HG03103 (cell line): ENCODE data around the gene DNAH7.
"Not testable (repeated sequence)": the region's sequence is repeated elsewhere in the genome, so short reads cannot be mapped to it uniquely, and the experiment has no call there.

Experiments used
- ATAC-seq: cut with Tn5 transposase; IDR thresholded peaks from one replicate; pipeline ENCODE4 v1.9.1; 2021; ENCODE audit warnings: low read depth; ENCODE audit not compliant: unreplicated experiment

The DNAH7 gene

GRCh38 chr2:195734395-195734794 is 334.2 kb downstream of the DNAH7 start:
- no peak for ATAC-seq

- no peak for ATAC-seq
Observed at GRCh38 chr2:195733831-195734230, 334.8 kb downstream of the DNAH7 start.

GRCh38 chr2:195732574-195732973 is 336.1 kb downstream of the DNAH7 start:
- ATAC-seq: no peak

GRCh38 chr2:195730912-195731311 is 337.7 kb downstream of the DNAH7 start:
- ATAC-seq: no peak

- no peak for ATAC-seq
Observed at GRCh38 chr2:195727106-195727505, 341.5 kb downstream of the DNAH7 start.

GRCh38 chr2:195722075-195722474 is 346.6 kb downstream of the DNAH7 start:
- no peak for ATAC-seq

- ATAC-seq: no peak
Observed at GRCh38 chr2:195721042-195721441, 347.6 kb downstream of the DNAH7 start.

- no peak for ATAC-seq
Observed at GRCh38 chr2:195716466-195716865, 352.2 kb downstream of the DNAH7 start.

GRCh38 chr2:195711478-195711877 is 357.2 kb downstream of the DNAH7 start:
- ATAC-seq: no peak

GRCh38 chr2:195709901-195710806 is 358.5 kb downstream of the DNAH7 start:
- ATAC-seq: no peak

GRCh38 chr2:195706161-195706900 is 362.3 kb downstream of the DNAH7 start:
- no peak for ATAC-seq

GRCh38 chr2:195700480-195700879 is 368.2 kb downstream of the DNAH7 start:
- no peak for ATAC-seq

GRCh38 chr2:195697681-195698220 is 370.9 kb downstream of the DNAH7 start:
- ATAC-seq: no peak

GRCh38 chr2:195696012-195696411 is 372.6 kb downstream of the DNAH7 start:
- no peak for ATAC-seq

- ATAC-seq: no peak
Observed at GRCh38 chr2:195695002-195695631, 373.5 kb downstream of the DNAH7 start.

- no peak for ATAC-seq
Observed at GRCh38 chr2:195694553-195694952, 374.1 kb downstream of the DNAH7 start.

- not testable (repeated sequence) for ATAC-seq
Observed at GRCh38 chr2:195692531-195692930, 376.1 kb downstream of the DNAH7 start.
